Ureter (tissue), 1 donor: Measurements from ENCODE around the gene PLS1. TPM values are rescaled to one million over a fixed set of nuclear protein-coding genes. Genes with fewer than 3 reads are reported as not detected.

Experiments
- total RNA-seq: library from RNA; stranded (reverse); gene quantifications from one replicate; pipeline ENCODE4 v1.2.4, GENCODE V29; 2023
- donor health status: DM: yes; HTN: yes; CAD: no.

PLS1 gene
- total RNA-seq, 1 donor from 2014 or later = 70.5 TPM

Other genes starting within 250 kb of the PLS1 start
- gene XRN1, start 148.4 kb upstream of the PLS1 start, total RNA-seq = 72.8 TPM
- 45.7 TPM for gene ATR, start 17.7 kb upstream of the PLS1 start, total RNA-seq
- 22.5 TPM for gene TRPC1, start 127.6 kb downstream of the PLS1 start, total RNA-seq